BJ (cell line): ENCODE measurements around the gene SV2C. TPM values are rescaled to one million over a fixed set of nuclear protein-coding genes. Genes with fewer than 3 reads are reported as not detected.
"Not testable (repeated sequence)": the region's sequence is repeated elsewhere in the genome, so short reads cannot be mapped to it uniquely, and the experiment has no call there.

Experiments used
- CTCF ChIA-PET: fragments of 350-600 bp; formaldehyde crosslinking; extraction: SDS; loops from one replicate; lab custom pipeline; 2021; ENCODE audit warnings: antibody characterized with exemption, inconsistent platforms; lab: Yijun Ruan, JAX
- POLR2A ChIA-PET: fragments of 300-600 bp; sonication (Branson Sonifier 250); formaldehyde crosslinking; extraction: SDS; loops from one replicate; lab custom pipeline; 2021; ENCODE audit warnings: antibody characterized with exemption; lab: Charles Lee
- DNase-seq: peaks from one replicate; pipeline ENCODE4 v3.0.0-alpha.2; 2011; ENCODE audit warnings: low read depth
- H3K27me3 ChIP-seq: 2 replicates; pipeline ENCODE4 v1.6.0; 2011; ENCODE audit warnings: low read length; ENCODE audit not compliant: control insufficient read depth, insufficient read depth
- H3K36me3 ChIP-seq: 2 replicates; pipeline ENCODE4 v1.5.1; 2011; ENCODE audit warnings: low read length; ENCODE audit not compliant: control insufficient read depth, insufficient read depth
- H3K4me3 ChIP-seq: 2 replicates; pipeline ENCODE4 v1.5.1; 2011; ENCODE audit warnings: low read depth, mild to moderate bottlenecking, control low read depth, low read length
- CTCF ChIP-seq: IDR thresholded peaks from 2 replicates; pipeline ENCODE4 v1.5.1; 2011; ENCODE audit warnings: low read depth, mild to moderate bottlenecking, control low read depth, inconsistent platforms, low read length, moderate library complexity; ENCODE audit not compliant: insufficient read depth
- polyA minus RNA-seq: library from RNA; depleted of rRNA, polyadenylated mRNA; stranded (reverse); fragments of >200 nt; gene quantifications from 2 replicates; pipeline ENCODE4 v1.2.3, GENCODE V29; 2011; rRNA and poly(A)+ RNA removed
- polyA plus RNA-seq: library from polyadenylated mRNA; depleted of rRNA; stranded (reverse); fragments of >200 nt; gene quantifications from 2 replicates; pipeline ENCODE4 v1.2.3, GENCODE V29; 2011; rRNA removed

SV2C gene
- polyA plus RNA-seq (not detected in 2 replicates), polyA minus RNA-seq (not detected in 2 replicates)

GRCh38 chr5:76082772-76083554, at the start of gene SV2C:
Gene SV2C (plus strand): TSS chr5:76083383. CDS start chr5:76131751, 48,368 bp downstream.
- Histone ChIP-seq H3K4me3 (no peak within 1 kb of the TSS), H3K27me3 (peaks cover 32% of the 10 kb centered on the region), H3K36me3 (no peaks in the 10 kb centered on the region)
- TF ChIP-seq CTCF: no peak
- CTCF ChIA-PET: no interaction called here
- no peak for DNase-seq
- POLR2A ChIA-PET: no interaction called here

- DNase-seq, H3K36me3 ChIP-seq, POLR2A ChIA-PET, H3K27me3 ChIP-seq, CTCF ChIA-PET, H3K4me3 ChIP-seq: not testable (repeated sequence)
Measured at GRCh38 chr5:76037736-76038151, 45.4 kb upstream of the SV2C start.

GRCh38 chr5:76038212-76038611, 45.0 kb upstream of the SV2C start:
- Histone ChIP-seq H3K36me3 (no peaks in the 10 kb centered on the region), H3K27me3 (no peaks in the 10 kb centered on the region), H3K4me3 (no peak overlapping the region)
- DNase-seq: no peak
- TF ChIP-seq CTCF: no peak
- ChIA-PET POLR2A (no interaction called here), CTCF (no interaction called here)

- POLR2A ChIA-PET: no interaction called here
- no peak for TF ChIP-seq CTCF
- CTCF ChIA-PET: no interaction called here
- no peak for DNase-seq
- H3K27me3 ChIP-seq: no peaks in the 10 kb centered on the region
- H3K36me3 ChIP-seq: no peaks in the 10 kb centered on the region
- H3K4me3 ChIP-seq: no peak overlapping the region
Measured at GRCh38 chr5:76040806-76041205, 42.4 kb upstream of the SV2C start.

- no peak for DNase-seq
- no peak for TF ChIP-seq CTCF
- ChIA-PET POLR2A (no interaction called here), CTCF (no interaction called here)
- Histone ChIP-seq H3K4me3 (no peak overlapping the region), H3K27me3 (no peaks in the 10 kb centered on the region), H3K36me3 (no peaks in the 10 kb centered on the region)
Measured at GRCh38 chr5:76041863-76042262, 41.3 kb upstream of the SV2C start.
